ENCODE data around the gene TOMM6.
"Not testable (repeated sequence)": the region's sequence is repeated elsewhere in the genome, so short reads cannot be mapped to it uniquely, and the experiment has no call there.

Gene TOMM6

GRCh38 chr6:41766043-41766664, 21.3 kb upstream of the TOMM6 start:
- DNase-seq: not testable (repeated sequence)

GRCh38 chr6:41767112-41767833, 20.2 kb upstream of the TOMM6 start:
- DNase-seq: no peak

- no peak for DNase-seq
Observed at GRCh38 chr6:41768545-41769308, 18.8 kb upstream of the TOMM6 start.

- no peak for DNase-seq
Observed at GRCh38 chr6:41769376-41769775, 18.1 kb upstream of the TOMM6 start.

DNA sequence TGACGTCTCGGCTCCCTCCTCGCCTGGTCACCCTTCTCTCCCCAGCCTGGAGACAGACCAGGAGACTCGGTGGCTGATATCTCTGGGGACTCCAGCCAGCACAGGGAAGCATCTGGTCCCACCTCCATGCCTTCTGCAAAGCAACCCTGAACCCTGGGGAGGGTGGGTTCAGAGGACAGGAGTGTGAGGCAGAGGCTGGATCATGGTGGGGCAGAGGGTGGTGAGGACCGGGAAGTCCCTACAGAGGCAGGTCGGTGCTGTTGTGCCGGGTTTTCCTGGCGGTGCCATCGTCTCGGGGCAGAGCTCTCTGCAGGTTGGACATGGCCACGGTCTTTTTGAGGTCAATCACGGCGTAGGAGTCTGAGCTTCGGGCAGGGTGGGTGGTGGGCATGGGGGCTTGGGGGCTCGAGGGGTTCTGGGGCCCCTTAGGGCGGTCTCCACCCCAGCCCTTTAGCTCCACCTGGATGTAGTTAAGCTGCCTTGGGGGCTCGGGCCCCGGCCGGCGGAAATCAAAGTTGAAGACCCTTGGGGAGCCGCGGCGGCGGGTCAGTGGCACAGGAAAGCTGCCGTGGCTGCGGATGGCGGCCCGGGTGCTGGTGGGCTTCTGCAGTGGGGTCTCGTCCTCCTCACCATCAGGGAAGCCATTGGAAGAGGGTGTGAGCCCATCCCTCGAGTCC, 17.0 kb upstream of the TOMM6 start:
- DNase-seq: no peak

DNA sequence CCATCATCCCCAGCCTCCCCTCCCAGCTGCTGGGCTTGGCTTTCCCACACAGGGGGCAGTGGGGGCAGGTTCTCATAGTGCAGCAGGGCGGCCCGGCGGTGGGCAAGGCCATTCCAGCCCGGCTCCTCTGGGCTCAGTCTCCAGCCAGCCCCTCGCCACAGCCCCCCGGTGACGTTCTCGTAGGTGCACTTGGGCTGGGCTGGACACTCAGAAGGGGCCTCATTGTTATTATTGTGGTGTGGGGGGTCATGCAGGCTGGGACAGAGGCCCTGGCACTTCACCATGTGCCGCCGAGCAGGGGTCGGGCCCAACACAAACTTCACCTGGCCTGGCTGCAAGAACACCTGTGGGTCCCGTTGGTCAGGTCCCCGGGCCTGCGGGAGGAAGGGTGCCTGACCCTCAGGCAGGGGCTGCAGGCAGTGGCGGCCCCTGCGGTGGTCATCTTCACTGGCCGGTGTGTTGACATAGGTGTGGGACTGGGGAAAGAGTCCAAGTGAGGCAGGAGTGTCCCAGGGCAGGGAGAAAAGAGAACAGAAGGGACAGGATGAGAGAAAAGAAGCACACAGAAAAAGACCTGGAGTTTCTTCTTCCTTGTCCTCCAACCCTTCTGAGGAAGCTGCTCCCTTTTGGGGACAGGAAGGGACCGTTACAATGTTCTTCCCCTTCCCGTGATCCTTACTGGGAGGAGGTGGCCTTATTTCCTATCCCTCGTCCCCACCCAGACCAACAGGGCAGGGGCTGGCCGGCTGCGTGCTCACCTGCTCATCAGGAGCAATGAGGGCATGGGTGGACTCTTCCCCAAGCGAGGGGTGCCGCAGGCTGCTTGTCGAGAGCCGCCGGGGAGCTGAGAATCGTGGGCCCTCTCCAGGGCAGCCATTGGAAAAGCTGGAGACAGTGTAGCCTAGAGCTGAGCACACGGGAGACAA, 16.2 kb upstream of the TOMM6 start:
- no peak for DNase-seq

DNA sequence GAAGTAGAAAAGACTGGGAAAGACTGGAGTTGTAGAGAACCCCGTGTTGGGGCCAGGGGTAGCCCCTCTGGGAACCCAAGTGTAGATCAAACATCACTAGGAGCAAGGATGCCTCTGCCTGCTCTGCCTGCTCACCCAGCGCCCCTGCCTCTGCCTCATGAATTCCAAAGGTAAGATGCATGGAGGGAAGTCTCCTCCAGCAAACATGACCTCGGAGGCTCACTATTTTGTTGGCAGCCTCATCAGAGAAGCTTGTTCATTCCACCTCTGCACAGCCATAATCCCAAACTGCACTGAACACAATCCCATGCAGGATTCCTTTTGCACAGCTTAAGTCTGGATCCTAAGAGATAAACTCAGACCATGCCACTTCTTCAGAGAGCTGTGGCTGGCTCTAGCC, 12.7 kb upstream of the TOMM6 start:
- DNase-seq: no peak

DNA sequence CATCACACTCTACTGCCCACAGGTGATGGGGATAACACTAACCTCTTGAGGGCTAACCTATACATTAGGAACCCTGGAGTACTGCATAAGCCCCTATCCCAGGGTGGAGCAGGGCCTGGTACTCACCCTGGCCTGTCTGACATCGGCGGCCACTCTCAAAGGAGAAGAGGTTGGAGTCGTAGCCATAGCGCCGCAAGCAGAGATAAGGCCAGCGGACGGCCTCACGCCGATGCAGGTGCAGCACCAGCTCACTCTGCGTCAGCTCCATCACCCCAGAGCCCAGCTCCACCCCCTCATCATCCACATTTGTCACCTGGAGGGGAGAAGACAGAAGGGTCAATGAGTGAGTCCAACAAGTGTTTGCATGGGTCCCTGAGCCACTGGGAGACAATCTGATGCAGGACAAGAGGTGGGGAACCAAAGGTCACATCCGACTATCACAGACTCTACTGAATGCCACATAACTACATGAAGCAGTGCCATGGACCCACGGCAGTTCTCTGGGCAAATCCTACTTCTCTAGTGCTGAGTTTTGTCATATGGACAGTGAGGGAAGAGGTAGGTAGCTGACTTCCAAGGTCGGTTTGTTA, 12.1 kb upstream of the TOMM6 start:
- no peak for DNase-seq

GRCh38 chr6:41777551-41778285, 9.8 kb upstream of the TOMM6 start:
- DNase-seq: no peak

DNA sequence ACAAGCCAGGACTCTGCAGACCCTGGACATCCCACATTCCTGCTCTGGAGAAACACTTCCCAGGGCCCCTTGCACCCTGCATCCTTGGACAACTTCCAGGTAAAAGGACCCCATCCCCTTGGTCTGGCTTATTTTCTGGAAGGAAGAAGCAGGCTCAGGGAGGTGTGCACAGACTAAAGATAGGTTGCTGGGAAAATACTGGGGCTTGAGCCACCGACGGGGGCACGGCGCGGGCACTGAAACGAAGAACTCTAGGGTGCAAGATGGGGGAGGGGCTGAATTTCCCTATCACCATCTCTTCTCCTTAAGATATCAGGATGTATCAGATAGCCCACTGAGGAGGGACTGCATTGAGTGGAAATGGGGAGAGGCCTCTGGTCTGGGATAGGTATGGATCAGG, 8.6 kb upstream of the TOMM6 start:
- no peak for DNase-seq

- DNase-seq: no peak
Observed at GRCh38 chr6:41779336-41779735, 8.2 kb upstream of the TOMM6 start.

- DNase-seq: peak; percentile 100
Observed at GRCh38 chr6:41779788-41780550, 7.5 kb upstream of the TOMM6 start, which contains the start of gene FRS3. FRS3 (minus strand) TSS chr6:41779900; CDS start chr6:41776987, 2,913 bp downstream.

- no peak for DNase-seq
Observed at GRCh38 chr6:41780551-41781365, 6.7 kb upstream of the TOMM6 start, which contains the start of gene PRICKLE4. PRICKLE4 (plus strand) TSS chr6:41780782; CDS start chr6:41783474, 2,692 bp downstream.

DNA sequence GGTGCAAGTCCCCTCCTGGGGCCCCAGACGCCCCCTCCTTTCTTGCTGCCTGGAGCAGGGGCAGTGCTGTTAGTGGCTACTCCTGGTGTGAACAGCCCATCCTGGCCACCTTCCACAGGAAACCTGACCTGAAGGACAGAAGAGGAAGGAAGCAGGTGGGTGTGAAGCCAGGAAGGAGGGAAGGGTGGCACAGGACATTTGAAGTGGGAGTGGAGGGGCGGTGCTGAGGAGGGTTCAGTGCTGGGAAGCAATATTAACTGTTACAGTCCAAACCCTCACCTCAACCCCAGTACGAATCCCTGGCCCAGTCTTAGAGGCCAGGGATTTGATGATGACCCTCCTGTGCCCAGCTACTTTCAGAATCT, 6.1 kb upstream of the TOMM6 start:
- no peak for DNase-seq

DNA sequence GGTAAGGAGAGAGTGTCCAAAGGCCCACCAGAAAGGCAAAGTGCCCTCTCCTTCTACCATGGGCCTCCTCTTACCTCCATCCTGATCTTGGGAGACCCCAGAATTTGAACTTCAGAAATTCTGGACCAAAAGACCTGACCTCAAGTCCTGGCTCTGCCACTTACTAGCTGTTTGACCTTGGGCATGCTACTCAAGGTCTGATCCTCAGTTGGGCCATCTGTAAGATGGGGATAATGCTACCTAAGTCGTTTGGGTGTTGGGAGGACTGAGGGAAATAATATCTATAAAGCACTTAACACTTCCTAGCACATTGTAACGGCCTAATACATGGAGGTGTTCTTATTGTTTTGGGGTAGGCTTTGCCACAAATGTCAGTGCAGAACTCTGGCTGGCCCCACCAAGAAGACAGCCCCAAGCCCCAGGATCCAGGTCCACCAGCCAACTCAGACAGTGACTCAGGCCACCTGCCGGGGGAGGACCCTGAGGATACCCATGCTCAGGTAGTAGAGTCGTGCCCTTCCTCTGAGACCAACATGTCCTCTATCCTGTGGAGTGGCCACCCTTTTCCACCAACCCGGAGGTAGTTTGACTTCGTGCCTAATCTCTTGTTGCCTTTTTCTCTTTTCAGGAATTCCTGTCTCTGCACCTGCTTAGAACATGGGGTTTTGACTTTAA, 4.3 kb upstream of the TOMM6 start:
- no peak for DNase-seq

DNA sequence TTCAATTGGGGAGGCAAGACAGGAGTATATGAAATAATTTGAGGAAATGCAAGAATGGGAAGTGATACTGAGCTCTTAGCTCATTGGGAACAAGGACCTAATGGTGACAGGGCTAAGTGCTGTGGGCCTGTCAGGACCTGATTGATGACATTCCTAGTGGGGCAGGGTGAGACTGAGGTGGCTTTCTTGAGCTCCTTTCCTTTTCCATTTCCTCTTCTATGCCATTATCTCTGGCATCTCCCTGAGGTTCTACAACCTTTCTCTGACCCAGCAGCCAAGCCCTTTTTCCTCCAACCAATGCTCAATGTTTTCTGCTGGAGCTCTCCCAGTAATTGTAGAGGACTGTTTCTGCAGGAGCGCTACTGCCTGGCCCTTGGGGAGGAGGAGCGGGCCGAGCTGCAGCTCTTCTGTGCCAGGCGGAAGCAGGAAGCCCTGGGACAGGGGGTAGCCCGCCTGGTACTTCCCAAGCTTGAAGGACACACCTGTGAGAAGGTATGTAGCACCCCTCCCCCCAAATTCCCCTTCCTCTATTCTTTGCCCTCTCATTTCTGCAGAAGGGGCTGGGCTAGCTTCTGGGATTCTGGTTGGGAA, 2.8 kb upstream of the TOMM6 start:
- no peak for DNase-seq

DNA sequence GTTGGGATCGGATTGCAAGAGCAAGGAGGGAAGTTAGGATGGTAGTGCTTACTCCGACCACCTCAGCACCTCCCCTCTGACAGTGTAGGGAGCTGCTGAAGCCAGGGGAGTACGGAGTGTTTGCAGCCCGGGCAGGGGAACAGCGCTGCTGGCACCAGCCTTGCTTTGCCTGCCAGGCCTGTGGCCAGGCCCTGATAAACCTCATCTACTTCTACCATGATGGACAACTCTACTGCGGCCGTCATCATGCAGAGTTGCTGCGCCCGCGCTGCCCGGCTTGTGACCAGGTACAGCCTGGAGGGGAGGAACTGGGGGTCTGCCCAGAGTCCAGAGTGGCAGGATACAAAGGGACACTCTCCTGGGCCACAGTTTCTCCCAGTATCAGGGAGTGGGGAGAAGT, 2.2 kb upstream of the TOMM6 start:
- no peak for DNase-seq

Data from activated CD8-positive, alpha-beta memory T cell treated with anti-CD3 and anti-CD28 coated beads, Interleukin-2, amount 50 U/mL, for 48 hours (primary cell).